ENCODE measurements around the gene FAM193A.
"Not testable (repeated sequence)": the region's sequence is repeated elsewhere in the genome, so short reads cannot be mapped to it uniquely, and the experiment has no call there.

FAM193A gene

DNA sequence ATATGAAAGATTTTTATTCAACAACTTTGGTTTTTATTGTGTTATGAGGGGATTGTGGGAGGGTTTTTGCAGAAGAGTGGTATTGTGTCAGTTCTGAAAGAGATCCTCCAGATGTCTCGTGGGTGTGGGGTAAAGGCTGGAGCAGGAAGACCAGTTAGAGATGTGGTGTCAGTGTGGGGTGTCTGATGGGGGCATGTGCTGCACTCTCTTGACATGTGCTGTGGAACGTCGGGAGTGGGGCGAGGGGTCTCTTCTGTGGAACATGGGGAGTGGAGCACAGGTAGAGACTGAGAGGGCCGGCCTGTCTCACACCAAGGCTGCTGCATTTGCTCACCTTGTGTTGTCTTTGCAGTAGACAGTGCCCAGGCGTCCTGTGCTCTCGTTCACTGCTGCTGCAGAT is 37.6 kb downstream of the FAM193A start:
- no peak for DNase-seq (ENCODE audit: low spot score)

GRCh38 chr4:2574863-2575262 is 38.4 kb downstream of the FAM193A start:
- DNase-seq (ENCODE audit: low spot score): no peak

DNA sequence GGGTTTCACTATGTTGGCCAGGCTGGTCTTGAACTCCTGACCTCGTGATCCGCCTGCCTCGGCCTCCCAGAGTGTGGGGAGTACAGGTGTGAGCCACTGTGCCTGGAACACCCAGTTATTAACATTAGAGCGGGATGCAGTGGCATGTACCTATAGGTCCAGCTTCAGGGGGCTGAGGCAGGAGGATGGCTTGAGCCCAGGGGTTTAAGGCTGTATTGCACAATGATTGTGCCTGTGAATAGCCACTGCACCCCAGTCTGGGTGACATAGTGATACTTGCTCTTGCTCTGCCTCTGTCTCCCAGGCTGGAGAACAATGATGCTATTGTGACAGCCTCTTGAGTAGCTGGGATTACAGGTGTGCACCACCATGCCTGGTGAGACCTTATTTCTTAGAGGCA is 39.8 kb downstream of the FAM193A start:
- no peak for DNase-seq (ENCODE audit: low spot score)

DNA sequence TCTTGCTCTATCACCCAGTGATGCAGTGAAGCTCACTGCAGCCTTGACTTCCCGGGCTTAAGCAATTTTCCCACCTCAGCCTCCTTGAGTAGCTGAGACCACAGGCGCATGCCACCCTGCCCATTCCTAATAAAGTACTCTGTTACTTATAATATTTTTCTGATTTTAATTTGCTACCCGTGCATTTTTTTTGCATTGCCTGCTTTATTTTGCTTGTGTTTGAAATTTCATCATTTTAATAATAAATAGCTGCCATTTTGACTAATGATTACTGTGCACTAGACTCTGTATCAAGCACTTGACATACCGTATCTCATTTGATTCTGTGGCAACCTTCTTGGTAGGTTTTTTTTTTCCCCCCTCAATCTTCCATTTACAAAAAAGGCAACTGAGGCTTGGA is 41.7 kb downstream of the FAM193A start:
- no peak for DNase-seq (ENCODE audit: low spot score)

DNA sequence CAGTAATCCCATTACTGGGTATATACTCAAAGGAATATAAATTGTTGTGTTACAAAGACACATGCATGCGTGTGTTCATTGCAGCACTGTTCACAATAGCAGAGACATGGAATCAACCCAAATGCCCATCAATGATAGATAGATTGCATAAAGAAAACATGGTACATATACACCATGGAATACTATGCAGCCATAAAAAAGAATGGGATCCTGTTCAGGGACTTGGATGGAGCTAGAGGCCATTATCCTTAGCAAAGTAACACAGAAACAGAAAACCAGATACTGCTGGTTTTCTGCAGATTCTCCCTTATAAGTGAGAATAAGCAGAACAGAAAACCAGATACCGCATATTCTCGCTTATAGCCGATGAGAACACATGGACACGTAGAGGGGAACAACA is 43.5 kb downstream of the FAM193A start:
- no peak for DNase-seq (ENCODE audit: low spot score)

- no peak for DNase-seq (ENCODE audit: low spot score)
These were observed 46.6 kb downstream of the FAM193A start for GRCh38 chr4:2583092-2583491.

DNA sequence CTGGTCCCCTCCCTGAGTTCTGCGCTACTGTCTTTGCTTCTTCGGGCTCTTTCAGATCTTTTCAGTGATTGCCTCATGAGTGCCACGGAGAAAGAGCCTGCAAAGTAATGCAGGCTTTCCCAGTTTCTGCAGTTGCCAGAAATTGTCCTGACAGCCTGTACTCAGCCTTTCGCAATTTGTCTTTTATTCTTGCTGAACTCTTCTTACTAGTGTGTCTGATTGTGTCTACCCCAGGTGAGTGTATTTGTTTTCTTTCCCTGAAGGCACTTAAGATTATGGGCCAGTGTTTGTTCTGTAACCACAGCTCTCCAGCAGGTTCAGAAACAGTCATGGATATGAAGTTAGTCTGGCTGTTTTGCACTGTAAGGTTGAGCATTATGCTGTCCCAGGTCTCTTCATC is 47.1 kb downstream of the FAM193A start:
- DNase-seq (ENCODE audit: low spot score): no peak

DNA sequence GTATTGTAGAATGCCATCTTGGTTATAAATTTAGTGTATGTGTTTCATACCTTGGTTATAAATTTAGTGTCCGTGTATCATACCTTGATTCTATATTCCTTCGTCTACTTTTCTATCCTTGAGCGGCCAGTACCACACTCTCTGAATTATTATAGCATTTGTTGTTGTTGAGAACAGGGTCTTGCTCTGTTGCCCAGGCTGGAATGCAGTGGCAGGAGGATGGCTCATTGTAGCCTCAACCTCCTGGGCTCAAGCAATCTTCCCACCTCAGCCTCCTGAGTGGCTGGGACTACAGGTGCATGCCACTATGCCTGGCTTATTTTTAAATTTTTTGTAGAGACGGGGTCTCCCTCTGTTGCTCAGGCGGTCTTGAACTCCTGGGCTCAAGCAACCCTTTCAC is 50.1 kb downstream of the FAM193A start:
- DNase-seq (ENCODE audit: low spot score): no peak

- DNase-seq (ENCODE audit: low spot score): no peak
These were observed 50.9 kb downstream of the FAM193A start for GRCh38 chr4:2587213-2587823.

- DNase-seq (ENCODE audit: low spot score): no peak
These were observed 51.8 kb downstream of the FAM193A start for GRCh38 chr4:2588259-2588658.

GRCh38 chr4:2591189-2591588 is 54.7 kb downstream of the FAM193A start:
- DNase-seq (ENCODE audit: low spot score): no peak

- DNase-seq (ENCODE audit: low spot score): not testable (repeated sequence)
These were observed 55.6 kb downstream of the FAM193A start for GRCh38 chr4:2592014-2592413.

- no peak for DNase-seq (ENCODE audit: low spot score)
These were observed 56.1 kb downstream of the FAM193A start for GRCh38 chr4:2592572-2592971.

- no peak for DNase-seq (ENCODE audit: low spot score)
These were observed 56.6 kb downstream of the FAM193A start for GRCh38 chr4:2593003-2593402.

GRCh38 chr4:2595436-2595835 is 59.0 kb downstream of the FAM193A start:
- DNase-seq (ENCODE audit: low spot score): no peak

- no peak for DNase-seq (ENCODE audit: low spot score)
These were observed 59.6 kb downstream of the FAM193A start for GRCh38 chr4:2595952-2596552.

GRCh38 chr4:2596611-2597010 is 60.2 kb downstream of the FAM193A start:
- DNase-seq (ENCODE audit: low spot score): no peak

- no peak for DNase-seq (ENCODE audit: low spot score)
These were observed 62.3 kb downstream of the FAM193A start for GRCh38 chr4:2598511-2599303.

DNA sequence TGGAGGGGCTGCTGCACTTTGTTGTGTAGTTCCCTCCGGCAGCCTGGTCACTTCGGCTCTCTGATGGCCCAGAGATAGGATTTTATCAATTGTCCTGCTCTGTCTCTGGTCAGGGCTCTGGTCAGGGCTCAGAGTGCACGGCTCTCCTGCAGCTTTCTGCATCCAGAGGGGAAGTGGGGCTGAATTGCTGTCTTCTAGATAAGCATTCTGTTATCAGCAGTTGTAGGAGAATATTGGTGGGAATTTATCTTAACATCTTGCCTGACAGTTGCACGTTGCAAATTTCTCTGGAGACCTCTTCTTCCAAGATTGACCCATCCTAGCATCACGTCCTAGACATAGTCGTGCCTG is 62.8 kb downstream of the FAM193A start:
- no peak for DNase-seq (ENCODE audit: low spot score)

- no peak for DNase-seq (ENCODE audit: low spot score)
These were observed 64.4 kb downstream of the FAM193A start for GRCh38 chr4:2600878-2601277.

GRCh38 chr4:2604614-2605013 is 68.2 kb downstream of the FAM193A start:
- DNase-seq (ENCODE audit: low spot score): no peak

DNA sequence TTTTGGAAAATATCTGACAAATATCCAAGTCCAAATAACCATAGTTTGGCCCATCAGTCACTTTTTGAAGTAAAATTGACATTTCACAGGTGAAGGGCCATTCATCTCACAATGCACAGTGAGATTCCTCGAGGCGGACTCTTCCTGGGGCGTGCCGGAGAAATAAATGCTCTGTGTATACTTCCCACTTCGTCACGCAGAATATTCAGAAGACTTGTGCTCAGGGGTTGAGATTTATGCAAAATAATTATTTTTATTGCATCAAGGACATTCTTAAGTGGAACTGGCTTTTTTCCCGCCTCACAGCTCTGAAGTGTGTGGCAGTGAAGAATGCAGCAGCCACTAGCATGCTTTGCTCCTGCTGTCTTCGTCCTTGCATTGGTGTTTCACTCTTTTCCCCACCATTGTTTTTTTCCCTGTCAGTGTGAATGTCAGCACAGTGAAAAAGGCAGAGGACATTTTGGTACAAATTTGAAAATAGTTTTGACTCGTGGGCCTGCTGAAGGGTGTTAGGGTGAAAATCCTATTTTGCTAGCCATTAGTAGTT is 70.6 kb downstream of the FAM193A start:
- no peak for DNase-seq (ENCODE audit: low spot score)

DNA sequence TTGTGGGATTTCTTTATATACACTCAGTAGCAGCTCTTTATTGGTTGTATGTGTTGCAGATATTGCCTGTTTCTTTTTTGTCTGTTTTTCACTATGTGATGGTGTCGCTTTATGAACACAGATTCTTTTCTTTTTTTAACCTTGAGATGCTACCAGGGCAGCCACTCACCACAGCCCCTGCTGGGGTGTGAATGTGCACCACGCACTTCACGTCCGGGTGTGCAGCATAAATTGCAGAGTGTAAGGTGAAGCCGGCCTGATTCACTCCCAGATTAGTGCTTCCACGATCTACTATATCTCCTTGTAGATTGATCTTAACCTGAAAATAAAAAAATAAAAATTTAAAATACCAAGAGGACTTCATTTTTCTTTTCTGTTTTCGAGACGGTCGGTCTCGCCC is 71.4 kb downstream of the FAM193A start:
- DNase-seq (ENCODE audit: low spot score): no peak
